ENCODE measurements around the gene KATNB1.

The KATNB1 gene

GRCh38 chr16:57799600-57800199 is 64.1 kb downstream of the KATNB1 start:
- no peak for DNase-seq (ENCODE audit: low read depth)
- H3K4me3 ChIP-seq (ENCODE audit: low read depth, low read length), result no peak overlapping the region

GRCh38 chr16:57800200-57801097 is 64.9 kb downstream of the KATNB1 start:
- DNase-seq (ENCODE audit: low read depth), result no peak
- peak overlapping the region; percentile 80 for H3K4me3 ChIP-seq (ENCODE audit: low read depth, low read length)

- no peak for DNase-seq (ENCODE audit: low read depth)
- peak overlapping the region; percentile 80 for H3K4me3 ChIP-seq (ENCODE audit: low read depth, low read length)
These were observed 65.7 kb downstream of the KATNB1 start for GRCh38 chr16:57801098-57801808.

- H3K4me3 ChIP-seq (ENCODE audit: low read depth, low read length), result peak overlapping the region; percentile 80
- DNase-seq (ENCODE audit: low read depth), result no peak
These were observed 66.3 kb downstream of the KATNB1 start for GRCh38 chr16:57801809-57802340.

DNA sequence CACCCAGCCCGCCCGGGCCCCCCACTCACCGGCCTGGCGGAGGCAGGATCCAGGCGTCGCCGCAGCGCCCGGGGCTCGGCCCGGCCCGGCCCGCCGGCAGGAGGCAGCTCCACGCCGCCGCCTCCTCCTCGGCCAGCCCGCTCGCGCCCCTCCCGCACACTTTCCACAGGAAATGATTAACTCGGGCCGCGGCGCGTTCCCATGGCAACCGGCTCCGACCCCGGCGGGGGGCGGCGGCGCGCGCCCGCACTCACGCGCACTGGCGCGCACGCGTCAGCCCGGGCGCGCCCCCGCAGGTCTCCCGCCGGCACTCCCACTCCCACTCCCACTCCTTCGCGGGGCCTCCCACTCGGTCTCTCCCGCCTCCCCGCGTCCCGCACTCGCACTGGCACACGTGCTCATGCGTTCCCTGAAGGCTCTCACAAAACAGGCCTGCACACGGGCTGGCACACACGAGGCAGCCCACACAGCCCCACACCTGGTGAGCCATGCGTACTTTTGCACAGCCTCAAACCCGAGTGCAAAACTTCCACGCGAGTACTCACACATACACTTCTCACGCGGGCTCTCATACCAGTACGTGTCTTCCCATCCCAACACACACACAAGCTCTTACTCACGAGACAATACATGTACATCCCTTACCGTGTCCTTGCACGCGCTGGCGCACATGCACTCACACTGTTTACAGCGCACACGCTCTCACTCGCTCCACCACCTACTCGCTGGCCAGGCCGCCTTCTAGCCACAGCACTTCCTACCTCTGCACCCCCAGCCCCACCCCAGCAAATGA is 67.0 kb downstream of the KATNB1 start, which contains the start of gene KIFC3:
KIFC3 (minus strand) TSS at position 151 of the 793 bp plus-strand sequence. CDS start 4,248 bp downstream, outside the sequence.
- H3K4me3 ChIP-seq (ENCODE audit: low read depth, low read length), result peak within 1 kb of the TSS; percentile 80

DNA sequence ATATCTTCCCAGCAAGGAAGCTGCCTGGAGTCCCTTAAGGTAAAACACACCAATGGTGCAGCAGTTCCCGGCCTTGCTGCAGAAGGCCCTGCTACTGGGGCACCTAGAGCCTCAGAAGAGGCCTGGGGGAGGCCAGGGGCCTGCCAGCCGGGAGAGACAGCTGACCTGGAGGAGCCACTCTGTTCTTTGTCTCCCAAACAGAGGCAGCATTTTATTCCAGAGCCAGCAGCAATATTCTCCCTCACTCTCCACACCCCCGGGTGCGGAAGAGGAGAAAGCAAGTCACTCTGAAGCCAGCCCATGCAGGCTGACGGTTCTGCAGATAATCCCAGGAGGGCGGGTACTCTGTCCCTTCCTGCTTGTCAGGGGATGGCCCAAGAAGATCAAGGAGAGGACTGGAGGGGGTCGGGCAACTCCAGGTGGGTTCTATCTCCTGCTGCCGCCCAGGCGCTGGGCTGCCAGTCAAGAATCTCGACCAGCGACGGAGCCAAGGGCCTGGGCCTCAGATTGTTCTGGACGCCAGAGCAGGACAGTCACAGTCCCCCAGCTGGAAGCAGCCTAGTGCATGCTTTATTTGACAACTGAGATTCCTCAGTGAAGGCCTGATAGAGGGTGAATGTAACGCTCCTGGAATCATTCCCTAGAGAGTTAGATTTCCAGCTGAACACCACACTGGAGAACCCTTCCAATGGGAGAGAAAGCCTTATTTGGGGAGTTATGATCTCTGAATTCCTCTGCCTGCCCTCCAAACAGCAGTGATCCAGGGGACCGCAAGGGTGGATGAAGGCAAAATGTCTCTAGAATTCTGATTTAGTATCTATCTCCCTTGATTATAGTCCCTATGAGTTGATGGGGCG is 67.8 kb downstream of the KATNB1 start:
- no peak overlapping the region for H3K4me3 ChIP-seq (ENCODE audit: low read depth, low read length)
- DNase-seq (ENCODE audit: low read depth), result no peak

More for the DNA sequence above, 67.0 kb downstream of the KATNB1 start, which contains the start of gene KIFC3:
- DNase-seq (ENCODE audit: low read depth), result no peak

GRCh38 chr16:57804111-57804837 is 68.7 kb downstream of the KATNB1 start:
- no peak for DNase-seq (ENCODE audit: low read depth)
- no peak overlapping the region for H3K4me3 ChIP-seq (ENCODE audit: low read depth, low read length)

GRCh38 chr16:57805176-57805575 is 69.6 kb downstream of the KATNB1 start:
- no peak for DNase-seq (ENCODE audit: low read depth)
- no peak overlapping the region for H3K4me3 ChIP-seq (ENCODE audit: low read depth, low read length)

Data from skeletal muscle cell (primary cell).